GM23338 (cell line): ENCODE measurements around the gene KRT74. TPM values are rescaled to one million over a fixed set of nuclear protein-coding genes. Genes with fewer than 3 reads are reported as not detected.

ENCODE experiments used
- ATAC-seq: fragments of 200-7000 bp; cut with Tn5 transposase; 3 replicates; pipeline ENCODE4 v1.9.1; 2020
- DNase-seq: peaks from one replicate; pipeline ENCODE4 v3.0.0-alpha.2; 2015; ENCODE audit warnings: low spot score
- H2AFZ ChIP-seq: fragments of 200-600 bp; sonication (generic); 2 replicates; pipeline ENCODE4 v1.8.0; 2016; ENCODE audit warnings: antibody characterized with exemption, mild to moderate bottlenecking, moderate library complexity
- H3F3A ChIP-seq: fragments of 200-600 bp; sonication (generic); replicated peaks from 2 replicates; pipeline ENCODE4 v1.8.0; 2017; ENCODE audit warnings: antibody characterized with exemption, mixed run types, low read depth
- H3K27ac ChIP-seq: fragments of 200-600 bp; sonication (generic); 2 replicates; pipeline ENCODE4 v1.6.1; 2016; ENCODE audit warnings: low read depth
- H3K27me3 ChIP-seq: fragments of 200-600 bp; sonication (generic); 2 replicates; pipeline ENCODE4 v1.8.0; 2016; ENCODE audit warnings: mild to moderate bottlenecking, mixed run types, moderate library complexity; ENCODE audit not compliant: insufficient read depth
- H3K36me3 ChIP-seq: fragments of 200-600 bp; sonication (generic); 2 replicates; pipeline ENCODE4 v1.8.0; 2016; ENCODE audit warnings: mild to moderate bottlenecking; ENCODE audit not compliant: insufficient read depth
- H3K4me1 ChIP-seq: fragments of 200-600 bp; sonication (generic); 2 replicates; pipeline ENCODE4 v1.8.0; 2016; ENCODE audit warnings: mild to moderate bottlenecking, moderate library complexity; ENCODE audit not compliant: insufficient read depth
- H3K4me2 ChIP-seq: fragments of 200-600 bp; sonication (generic); 2 replicates; pipeline ENCODE4 v1.7.1; 2017; ENCODE audit warnings: mixed run types
- H3K4me3 ChIP-seq: fragments of 200-600 bp; sonication (generic); 2 replicates; pipeline ENCODE4 v1.6.1; 2016; ENCODE audit warnings: mixed run types
- H3K79me2 ChIP-seq: fragments of 200-600 bp; sonication (generic); replicated peaks from 2 replicates; pipeline ENCODE4 v1.8.0; 2017; ENCODE audit warnings: mild to moderate bottlenecking; ENCODE audit not compliant: insufficient read depth
- H3K9me2 ChIP-seq: fragments of 200-600 bp; sonication (generic); 2 replicates; pipeline ENCODE4 v1.8.0; 2017; ENCODE audit not compliant: insufficient read depth
- H4K20me1 ChIP-seq: fragments of 200-600 bp; sonication (generic); replicated peaks from 2 replicates; pipeline ENCODE4 v1.8.0; 2017; ENCODE audit warnings: mild to moderate bottlenecking; ENCODE audit not compliant: insufficient read depth
- H3K27ac Mint-ChIP-seq: 2 replicates; pipeline ENCODE4 v1.8.0; 2020; ENCODE audit warnings: inconsistent platforms, mild to moderate bottlenecking, moderate library complexity, mixed read lengths
- H3K27me3 Mint-ChIP-seq: 3 replicates; pipeline ENCODE4 v1.8.0; 2022; ENCODE audit warnings: low read depth, mild to moderate bottlenecking, moderate library complexity, mixed read lengths, inconsistent platforms; ENCODE audit not compliant: insufficient read depth, poor library complexity
- H3K36me3 Mint-ChIP-seq: 3 replicates; pipeline ENCODE4 v1.8.0; 2021; ENCODE audit warnings: low read depth, mild to moderate bottlenecking, inconsistent platforms, moderate library complexity, mixed read lengths
- H3K4me1 Mint-ChIP-seq: 3 replicates; pipeline ENCODE4 v1.8.0; 2020; ENCODE audit warnings: mild to moderate bottlenecking, inconsistent platforms, mixed read lengths
- H3K4me3 Mint-ChIP-seq: 3 replicates; pipeline ENCODE4 v1.8.0; 2021; ENCODE audit warnings: moderate library complexity, mild to moderate bottlenecking, inconsistent platforms, mixed read lengths
- H3K9me3 Mint-ChIP-seq: 3 replicates; pipeline ENCODE4 v1.8.0; 2020; ENCODE audit warnings: moderate library complexity, mild to moderate bottlenecking, inconsistent platforms, mixed read lengths
- CREB1 ChIP-seq: fragments of 250-450 bp; sonication (Bioruptor Pico); IDR thresholded peaks from 2 replicates; pipeline ENCODE4 v1.5.0; 2020; ENCODE audit warnings: low read depth, mild to moderate bottlenecking, moderate library complexity
- EZH2 ChIP-seq: fragments of 200-600 bp; sonication (generic); IDR thresholded peaks from one replicate; pipeline ENCODE4 v1.8.0; 2017; ENCODE audit warnings: antibody characterized with exemption, mild to moderate bottlenecking, low read depth; ENCODE audit not compliant: unreplicated experiment
- EZH2phosphoT487 ChIP-seq: fragments of 200-600 bp; sonication (generic); IDR thresholded peaks from one replicate; pipeline ENCODE4 v1.8.1; 2018; ENCODE audit warnings: antibody characterized with exemption; ENCODE audit not compliant: unreplicated experiment
- JUNB ChIP-seq: IDR thresholded peaks from one replicate; pipeline ENCODE4 v1.6.1; 2016; ENCODE audit warnings: antibody characterized with exemption; ENCODE audit not compliant: unreplicated experiment
- NANOG ChIP-seq: IDR thresholded peaks from 2 replicates; pipeline ENCODE4 v1.6.1; 2016; ENCODE audit warnings: antibody characterized with exemption, borderline replicate concordance
- POLR2AphosphoS5 ChIP-seq: IDR thresholded peaks from 2 replicates; pipeline ENCODE4 v1.6.1; 2016; ENCODE audit warnings: antibody characterized with exemption, low read depth
- STAT1 ChIP-seq: IDR thresholded peaks from one replicate; pipeline ENCODE4 v1.6.1; 2016; ENCODE audit warnings: antibody characterized with exemption; ENCODE audit not compliant: unreplicated experiment
- ZNF114 ChIP-seq: fragments of 250-450 bp; sonication (Bioruptor Pico); IDR thresholded peaks from 2 replicates; pipeline ENCODE4 v1.5.0; 2020; ENCODE audit warnings: mild to moderate bottlenecking, moderate library complexity
- ZNF331 ChIP-seq: fragments of 250-450 bp; sonication (Bioruptor Pico); IDR thresholded peaks from 2 replicates; pipeline ENCODE4 v1.5.0; 2020; ENCODE audit warnings: low read depth, mild to moderate bottlenecking, moderate library complexity
- polyA plus RNA-seq: library from polyadenylated mRNA; unstranded; fragments of >200 nt; fragmentation: Nextera tagmentation; extraction: Ambion mirVana; gene quantifications from 2 replicates; pipeline ENCODE4 v1.2.1, GENCODE V29; 2016
- total RNA-seq: library from RNA; depleted of rRNA; stranded (reverse); fragments of >200 nt; shearing (Covaris generic); gene quantifications from 2 replicates; pipeline ENCODE4 v1.2.3, GENCODE V29; 2014
- TF ChIP-seq, protein P1 (sequence below): IDR thresholded peaks from one replicate; pipeline ENCODE4 v1.6.1; 2018; ENCODE audit warnings: antibody characterized with exemption; ENCODE audit not compliant: unreplicated experiment
- TF ChIP-seq, protein P2 (sequence below), 2 experiments: fragments of 200-600 bp in 1 of 2; sonication (generic) in 1 of 2; conservative IDR thresholded peaks; 2 replicates each; pipeline versions ENCODE4 v1.5.1 to v1.6.1; 2016 to 2017; ENCODE audit warnings: antibody characterized with exemption in 2 of 2, low read depth in 2 of 2, mild to moderate bottlenecking in 2 of 2, moderate library complexity in 1 of 2
- TF ChIP-seq, protein P3 (sequence below): IDR thresholded peaks from 2 replicates; pipeline ENCODE4 v1.6.1; 2016; ENCODE audit warnings: antibody characterized with exemption
- TF ChIP-seq, protein P4 (sequence below): fragments of 250-450 bp; sonication (Bioruptor Pico); IDR thresholded peaks from 2 replicates; pipeline ENCODE4 v1.5.0; 2020; ENCODE audit warnings: mild to moderate bottlenecking, moderate library complexity

Gene KRT74
- total and polyA plus RNA-seq, 2 experiments from 2014 or later = not detected

DNA sequence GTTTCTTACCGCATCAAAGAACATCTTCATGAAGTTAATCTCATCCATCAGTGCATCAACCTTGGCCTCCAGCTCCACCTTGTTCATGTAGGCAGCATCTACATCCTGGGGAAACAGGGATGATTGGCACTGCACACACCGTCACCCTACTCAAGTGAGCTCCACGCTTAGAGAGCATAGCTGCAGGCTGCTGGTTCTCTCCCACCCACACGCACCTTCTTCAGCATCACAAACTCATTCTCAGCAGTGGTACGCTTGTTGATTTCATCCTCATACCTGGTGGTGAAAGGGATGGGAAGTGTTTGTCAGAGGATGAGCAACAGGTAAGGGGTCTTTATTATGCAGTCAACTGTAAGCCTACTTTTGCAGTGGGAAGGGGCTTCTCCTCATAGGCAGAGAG is 55.8 kb downstream of the KRT74 start:
- Histone ChIP-seq H3K27me3 (no peaks in the 10 kb centered on the region), H3K36me3 (no peaks in the 10 kb centered on the region), H3K4me2 (no peak overlapping the region), H3F3A (no peaks in the 10 kb centered on the region), H3K27ac (no peak overlapping the region), H2AFZ (no peak overlapping the region), H4K20me1 (no peaks in the 10 kb centered on the region), H3K4me1 (no peaks in the 10 kb centered on the region), H3K4me3 (no peak overlapping the region), H3K79me2 (no peaks in the 10 kb centered on the region), H3K9me2 (0 out of 2 replicates have a peak, but pooled peaks cover 3% of the 10 kb centered on the region)
- TF ChIP-seq CREB1 (CRISPR knock-in tag) (no peak), ZNF114 (CRISPR knock-in tag) (no peak), POLR2AphosphoS5 (no peak), EZH2 (no peak), JUNB (no peak), EZH2phosphoT487 (no peak), STAT1 (no peak), ZNF331 (CRISPR knock-in tag) (no peak), NANOG (no peak)
- TF ChIP-seq, protein P1, sequence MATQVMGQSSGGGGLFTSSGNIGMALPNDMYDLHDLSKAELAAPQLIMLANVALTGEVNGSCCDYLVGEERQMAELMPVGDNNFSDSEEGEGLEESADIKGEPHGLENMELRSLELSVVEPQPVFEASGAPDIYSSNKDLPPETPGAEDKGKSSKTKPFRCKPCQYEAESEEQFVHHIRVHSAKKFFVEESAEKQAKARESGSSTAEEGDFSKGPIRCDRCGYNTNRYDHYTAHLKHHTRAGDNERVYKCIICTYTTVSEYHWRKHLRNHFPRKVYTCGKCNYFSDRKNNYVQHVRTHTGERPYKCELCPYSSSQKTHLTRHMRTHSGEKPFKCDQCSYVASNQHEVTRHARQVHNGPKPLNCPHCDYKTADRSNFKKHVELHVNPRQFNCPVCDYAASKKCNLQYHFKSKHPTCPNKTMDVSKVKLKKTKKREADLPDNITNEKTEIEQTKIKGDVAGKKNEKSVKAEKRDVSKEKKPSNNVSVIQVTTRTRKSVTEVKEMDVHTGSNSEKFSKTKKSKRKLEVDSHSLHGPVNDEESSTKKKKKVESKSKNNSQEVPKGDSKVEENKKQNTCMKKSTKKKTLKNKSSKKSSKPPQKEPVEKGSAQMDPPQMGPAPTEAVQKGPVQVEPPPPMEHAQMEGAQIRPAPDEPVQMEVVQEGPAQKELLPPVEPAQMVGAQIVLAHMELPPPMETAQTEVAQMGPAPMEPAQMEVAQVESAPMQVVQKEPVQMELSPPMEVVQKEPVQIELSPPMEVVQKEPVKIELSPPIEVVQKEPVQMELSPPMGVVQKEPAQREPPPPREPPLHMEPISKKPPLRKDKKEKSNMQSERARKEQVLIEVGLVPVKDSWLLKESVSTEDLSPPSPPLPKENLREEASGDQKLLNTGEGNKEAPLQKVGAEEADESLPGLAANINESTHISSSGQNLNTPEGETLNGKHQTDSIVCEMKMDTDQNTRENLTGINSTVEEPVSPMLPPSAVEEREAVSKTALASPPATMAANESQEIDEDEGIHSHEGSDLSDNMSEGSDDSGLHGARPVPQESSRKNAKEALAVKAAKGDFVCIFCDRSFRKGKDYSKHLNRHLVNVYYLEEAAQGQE = no peak
- TF ChIP-seq, protein P2, sequence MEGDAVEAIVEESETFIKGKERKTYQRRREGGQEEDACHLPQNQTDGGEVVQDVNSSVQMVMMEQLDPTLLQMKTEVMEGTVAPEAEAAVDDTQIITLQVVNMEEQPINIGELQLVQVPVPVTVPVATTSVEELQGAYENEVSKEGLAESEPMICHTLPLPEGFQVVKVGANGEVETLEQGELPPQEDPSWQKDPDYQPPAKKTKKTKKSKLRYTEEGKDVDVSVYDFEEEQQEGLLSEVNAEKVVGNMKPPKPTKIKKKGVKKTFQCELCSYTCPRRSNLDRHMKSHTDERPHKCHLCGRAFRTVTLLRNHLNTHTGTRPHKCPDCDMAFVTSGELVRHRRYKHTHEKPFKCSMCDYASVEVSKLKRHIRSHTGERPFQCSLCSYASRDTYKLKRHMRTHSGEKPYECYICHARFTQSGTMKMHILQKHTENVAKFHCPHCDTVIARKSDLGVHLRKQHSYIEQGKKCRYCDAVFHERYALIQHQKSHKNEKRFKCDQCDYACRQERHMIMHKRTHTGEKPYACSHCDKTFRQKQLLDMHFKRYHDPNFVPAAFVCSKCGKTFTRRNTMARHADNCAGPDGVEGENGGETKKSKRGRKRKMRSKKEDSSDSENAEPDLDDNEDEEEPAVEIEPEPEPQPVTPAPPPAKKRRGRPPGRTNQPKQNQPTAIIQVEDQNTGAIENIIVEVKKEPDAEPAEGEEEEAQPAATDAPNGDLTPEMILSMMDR (conservative IDR thresholded peaks at IDR 0.05; ENCODE audit: low read depth in 2 of 2) = no peak
- TF ChIP-seq, protein P3, sequence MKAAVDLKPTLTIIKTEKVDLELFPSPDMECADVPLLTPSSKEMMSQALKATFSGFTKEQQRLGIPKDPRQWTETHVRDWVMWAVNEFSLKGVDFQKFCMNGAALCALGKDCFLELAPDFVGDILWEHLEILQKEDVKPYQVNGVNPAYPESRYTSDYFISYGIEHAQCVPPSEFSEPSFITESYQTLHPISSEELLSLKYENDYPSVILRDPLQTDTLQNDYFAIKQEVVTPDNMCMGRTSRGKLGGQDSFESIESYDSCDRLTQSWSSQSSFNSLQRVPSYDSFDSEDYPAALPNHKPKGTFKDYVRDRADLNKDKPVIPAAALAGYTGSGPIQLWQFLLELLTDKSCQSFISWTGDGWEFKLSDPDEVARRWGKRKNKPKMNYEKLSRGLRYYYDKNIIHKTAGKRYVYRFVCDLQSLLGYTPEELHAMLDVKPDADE = no peak
- TF ChIP-seq, protein P4, sequence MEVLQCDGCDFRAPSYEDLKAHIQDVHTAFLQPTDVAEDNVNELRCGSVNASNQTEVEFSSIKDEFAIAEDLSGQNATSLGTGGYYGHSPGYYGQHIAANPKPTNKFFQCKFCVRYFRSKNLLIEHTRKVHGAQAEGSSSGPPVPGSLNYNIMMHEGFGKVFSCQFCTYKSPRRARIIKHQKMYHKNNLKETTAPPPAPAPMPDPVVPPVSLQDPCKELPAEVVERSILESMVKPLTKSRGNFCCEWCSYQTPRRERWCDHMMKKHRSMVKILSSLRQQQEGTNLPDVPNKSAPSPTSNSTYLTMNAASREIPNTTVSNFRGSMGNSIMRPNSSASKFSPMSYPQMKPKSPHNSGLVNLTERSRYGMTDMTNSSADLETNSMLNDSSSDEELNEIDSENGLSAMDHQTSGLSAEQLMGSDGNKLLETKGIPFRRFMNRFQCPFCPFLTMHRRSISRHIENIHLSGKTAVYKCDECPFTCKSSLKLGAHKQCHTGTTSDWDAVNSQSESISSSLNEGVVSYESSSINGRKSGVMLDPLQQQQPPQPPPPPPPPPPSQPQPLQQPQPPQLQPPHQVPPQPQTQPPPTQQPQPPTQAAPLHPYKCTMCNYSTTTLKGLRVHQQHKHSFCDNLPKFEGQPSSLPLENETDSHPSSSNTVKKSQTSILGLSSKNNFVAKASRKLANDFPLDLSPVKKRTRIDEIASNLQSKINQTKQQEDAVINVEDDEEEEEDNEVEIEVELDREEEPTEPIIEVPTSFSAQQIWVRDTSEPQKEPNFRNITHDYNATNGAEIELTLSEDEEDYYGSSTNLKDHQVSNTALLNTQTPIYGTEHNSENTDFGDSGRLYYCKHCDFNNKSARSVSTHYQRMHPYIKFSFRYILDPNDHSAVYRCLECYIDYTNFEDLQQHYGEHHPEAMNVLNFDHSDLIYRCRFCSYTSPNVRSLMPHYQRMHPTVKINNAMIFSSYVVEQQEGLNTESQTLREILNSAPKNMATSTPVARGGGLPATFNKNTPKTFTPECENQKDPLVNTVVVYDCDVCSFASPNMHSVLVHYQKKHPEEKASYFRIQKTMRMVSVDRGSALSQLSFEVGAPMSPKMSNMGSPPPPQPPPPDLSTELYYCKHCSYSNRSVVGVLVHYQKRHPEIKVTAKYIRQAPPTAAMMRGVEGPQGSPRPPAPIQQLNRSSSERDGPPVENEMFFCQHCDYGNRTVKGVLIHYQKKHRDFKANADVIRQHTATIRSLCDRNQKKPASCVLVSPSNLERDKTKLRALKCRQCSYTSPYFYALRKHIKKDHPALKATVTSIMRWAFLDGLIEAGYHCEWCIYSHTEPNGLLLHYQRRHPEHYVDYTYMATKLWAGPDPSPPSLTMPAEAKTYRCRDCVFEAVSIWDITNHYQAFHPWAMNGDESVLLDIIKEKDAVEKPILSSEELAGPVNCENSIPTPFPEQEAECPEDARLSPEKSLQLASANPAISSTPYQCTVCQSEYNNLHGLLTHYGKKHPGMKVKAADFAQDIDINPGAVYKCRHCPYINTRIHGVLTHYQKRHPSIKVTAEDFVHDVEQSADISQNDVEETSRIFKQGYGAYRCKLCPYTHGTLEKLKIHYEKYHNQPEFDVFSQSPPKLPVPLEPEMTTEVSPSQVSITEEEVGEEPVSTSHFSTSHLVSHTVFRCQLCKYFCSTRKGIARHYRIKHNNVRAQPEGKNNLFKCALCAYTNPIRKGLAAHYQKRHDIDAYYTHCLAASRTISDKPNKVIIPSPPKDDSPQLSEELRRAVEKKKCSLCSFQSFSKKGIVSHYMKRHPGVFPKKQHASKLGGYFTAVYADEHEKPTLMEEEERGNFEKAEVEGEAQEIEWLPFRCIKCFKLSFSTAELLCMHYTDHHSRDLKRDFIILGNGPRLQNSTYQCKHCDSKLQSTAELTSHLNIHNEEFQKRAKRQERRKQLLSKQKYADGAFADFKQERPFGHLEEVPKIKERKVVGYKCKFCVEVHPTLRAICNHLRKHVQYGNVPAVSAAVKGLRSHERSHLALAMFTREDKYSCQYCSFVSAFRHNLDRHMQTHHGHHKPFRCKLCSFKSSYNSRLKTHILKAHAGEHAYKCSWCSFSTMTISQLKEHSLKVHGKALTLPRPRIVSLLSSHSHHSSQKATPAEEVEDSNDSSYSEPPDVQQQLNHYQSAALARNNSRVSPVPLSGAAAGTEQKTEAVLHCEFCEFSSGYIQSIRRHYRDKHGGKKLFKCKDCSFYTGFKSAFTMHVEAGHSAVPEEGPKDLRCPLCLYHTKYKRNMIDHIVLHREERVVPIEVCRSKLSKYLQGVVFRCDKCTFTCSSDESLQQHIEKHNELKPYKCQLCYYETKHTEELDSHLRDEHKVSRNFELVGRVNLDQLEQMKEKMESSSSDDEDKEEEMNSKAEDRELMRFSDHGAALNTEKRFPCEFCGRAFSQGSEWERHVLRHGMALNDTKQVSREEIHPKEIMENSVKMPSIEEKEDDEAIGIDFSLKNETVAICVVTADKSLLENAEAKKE (CRISPR knock-in tag) = no peak
- DNase-seq (no peak), ATAC-seq (no peak)
- H3K9me3 Mint-ChIP-seq = no peaks in the 10 kb centered on the region
- H3K36me3 Mint-ChIP-seq = no peaks in the 10 kb centered on the region
- no peak overlapping the region for H3K4me3 Mint-ChIP-seq
- no peak overlapping the region for H3K27ac Mint-ChIP-seq
- peaks cover 15% of the 10 kb centered on the region; the same call in 1 of the 3 replicates for H3K4me1 Mint-ChIP-seq
- H3K27me3 Mint-ChIP-seq = peaks cover 12% of the 10 kb centered on the region
